ENCODE results near the gene DOCK8. TPM values are rescaled to one million over a fixed set of nuclear protein-coding genes. Genes with fewer than 3 reads are reported as not detected.
A peak's percentile ranks its signal among the peaks of the same experiment; 100 is the strongest.
"Not testable (repeated sequence)": the region's sequence is repeated elsewhere in the genome, so short reads cannot be mapped to it uniquely, and the experiment has no call there.

The DOCK8 gene
- total RNA-seq, 6 experiments from 2014 or later, result 5.8 to 20.5 (median 9.5) TPM

DNA sequence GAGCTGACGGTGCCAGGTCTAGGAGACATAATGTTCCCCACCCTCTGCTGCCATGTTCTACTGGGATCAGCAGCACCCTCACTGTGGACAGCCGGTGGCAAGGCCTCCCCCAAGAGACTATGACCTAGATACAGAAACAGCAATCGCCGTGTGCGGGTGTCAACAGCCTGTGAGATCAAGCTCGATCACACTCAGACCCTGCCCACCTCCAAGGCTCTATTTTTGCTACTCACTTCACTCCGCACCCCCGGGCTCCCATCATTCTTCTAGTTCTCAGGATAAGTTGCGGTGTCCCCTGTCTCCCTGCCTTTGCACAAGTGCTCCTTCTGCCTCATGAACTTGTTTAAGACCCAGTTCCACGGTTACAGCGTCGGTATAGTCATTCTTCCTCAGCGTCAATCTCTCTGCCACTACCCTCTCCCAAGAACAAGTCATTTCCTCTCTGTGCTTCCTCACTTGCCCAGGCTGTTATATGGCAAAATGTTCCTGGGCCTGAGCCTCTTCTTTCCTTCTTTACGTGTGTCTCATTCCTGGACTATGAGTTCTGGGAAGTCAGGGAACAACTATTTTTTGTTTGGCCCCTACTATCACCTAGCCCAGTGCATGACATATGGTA lies 5.4 kb upstream of the DOCK8 start:
- DNase-seq (no peak), ATAC-seq (peak in 3 of 4 donors; percentile 51 to 54 (median 52))
- Histone ChIP-seq H3K36me3 (no peaks in the 10 kb centered on the region), H3K27me3 (no peaks in the 10 kb centered on the region), H3K9me3 (no peaks in the 10 kb centered on the region), H3K4me1 (peaks cover 0 to 8% (median 0%) of the 10 kb centered on the region in 4 donors), H3K27ac (peak overlapping the region in 1 of 3 donors; percentile 22), H3K4me3 (no peak overlapping the region)
- intact Hi-C loops (cut with DNase I), result no loop called here
- TF ChIP-seq POLR2A (IDR thresholded peaks at IDR 0.05), result no peak
- TF ChIP-seq, protein P1, sequence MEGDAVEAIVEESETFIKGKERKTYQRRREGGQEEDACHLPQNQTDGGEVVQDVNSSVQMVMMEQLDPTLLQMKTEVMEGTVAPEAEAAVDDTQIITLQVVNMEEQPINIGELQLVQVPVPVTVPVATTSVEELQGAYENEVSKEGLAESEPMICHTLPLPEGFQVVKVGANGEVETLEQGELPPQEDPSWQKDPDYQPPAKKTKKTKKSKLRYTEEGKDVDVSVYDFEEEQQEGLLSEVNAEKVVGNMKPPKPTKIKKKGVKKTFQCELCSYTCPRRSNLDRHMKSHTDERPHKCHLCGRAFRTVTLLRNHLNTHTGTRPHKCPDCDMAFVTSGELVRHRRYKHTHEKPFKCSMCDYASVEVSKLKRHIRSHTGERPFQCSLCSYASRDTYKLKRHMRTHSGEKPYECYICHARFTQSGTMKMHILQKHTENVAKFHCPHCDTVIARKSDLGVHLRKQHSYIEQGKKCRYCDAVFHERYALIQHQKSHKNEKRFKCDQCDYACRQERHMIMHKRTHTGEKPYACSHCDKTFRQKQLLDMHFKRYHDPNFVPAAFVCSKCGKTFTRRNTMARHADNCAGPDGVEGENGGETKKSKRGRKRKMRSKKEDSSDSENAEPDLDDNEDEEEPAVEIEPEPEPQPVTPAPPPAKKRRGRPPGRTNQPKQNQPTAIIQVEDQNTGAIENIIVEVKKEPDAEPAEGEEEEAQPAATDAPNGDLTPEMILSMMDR (IDR thresholded peaks at IDR 0.05), result no peak
- 67% methylated on average over 9 of the region's 14 CpGs for WGBS (ENCODE audit: insufficient coverage, low coverage, low lambda C conversion rate, missing lambda C conversion rate)

DNA sequence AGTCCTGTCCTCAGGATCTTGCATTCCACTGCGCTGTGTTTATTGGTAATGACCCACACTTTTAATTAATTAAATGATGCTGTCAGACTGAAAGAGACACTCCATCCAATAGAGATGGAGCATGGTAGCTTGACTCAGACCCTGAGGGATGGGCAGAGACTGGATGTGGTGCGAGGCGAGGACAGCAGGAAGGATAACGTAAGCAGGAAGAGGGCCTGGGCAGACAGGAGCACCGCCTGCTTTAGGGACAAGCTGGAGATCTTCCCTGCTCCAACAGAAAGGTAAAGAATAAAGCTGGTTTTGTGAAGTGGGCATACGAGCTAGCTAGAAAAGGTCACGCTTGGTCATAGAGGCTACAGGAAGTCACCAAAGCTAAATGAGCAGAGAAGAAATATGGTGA lies 3.6 kb upstream of the DOCK8 start:
- peaks cover 0 to 15% of the 10 kb centered on the region in 2 donors for H3K27me3 ChIP-seq
- no peak for ATAC-seq
- no peak for TF ChIP-seq POLR2A (IDR thresholded peaks at IDR 0.05)
- TF ChIP-seq, protein P1 (IDR thresholded peaks at IDR 0.05), result no peak
- no peak overlapping the region for H3K4me3 ChIP-seq
- no peaks in the 10 kb centered on the region for H3K9me3 ChIP-seq
- 63% methylated on average over 7 of the region's 7 CpGs for WGBS (ENCODE audit: insufficient coverage, low coverage, low lambda C conversion rate, missing lambda C conversion rate)
- H3K4me1 ChIP-seq, result peaks cover 0 to 8% (median 0%) of the 10 kb centered on the region in 4 donors
- intact Hi-C loops (cut with DNase I), result no loop called here
- no peaks in the 10 kb centered on the region for H3K36me3 ChIP-seq
- peak overlapping the region in 2 of 3 donors; percentile 27 to 43 for H3K27ac ChIP-seq
- no peak for DNase-seq

DNA sequence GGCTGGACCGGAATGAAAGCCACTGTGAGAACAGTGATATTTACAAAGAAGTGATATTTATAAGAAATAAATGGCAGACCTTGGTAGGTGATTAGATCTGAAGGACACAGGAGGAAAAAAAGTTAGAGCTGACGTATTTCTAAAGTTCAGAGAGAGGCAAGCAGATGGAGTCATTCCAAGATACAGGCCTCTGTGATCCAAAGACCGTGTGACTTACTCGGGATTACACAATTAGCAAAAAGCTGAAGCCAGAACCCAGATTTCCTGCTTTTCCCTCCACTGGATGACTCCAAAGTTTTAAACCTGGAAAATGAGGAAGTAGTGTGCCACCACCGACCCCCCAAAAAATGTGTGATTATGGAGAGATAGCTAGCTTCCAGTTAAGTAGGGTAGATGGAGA lies 3.1 kb upstream of the DOCK8 start:
- intact Hi-C loops (cut with DNase I), result no loop called here
- ATAC-seq (peak in 3 of 4 donors; percentile 34 to 65 (median 56)), DNase-seq (peak in 1 of 3 donors; percentile 57)
- no peaks in the 10 kb centered on the region for H3K36me3 ChIP-seq
- H3K27ac ChIP-seq, result peak overlapping the region in 2 of 3 donors; percentile 45
- WGBS (ENCODE audit: insufficient coverage, low coverage, low lambda C conversion rate, missing lambda C conversion rate), result 15% methylated on average over 5 of the region's 5 CpGs
- H3K4me1 ChIP-seq, result peaks cover 0 to 8% (median 0%) of the 10 kb centered on the region in 4 donors
- TF ChIP-seq, protein P1 (IDR thresholded peaks at IDR 0.05), result no peak
- peaks cover 0 to 15% of the 10 kb centered on the region in 2 donors for H3K27me3 ChIP-seq
- H3K4me3 ChIP-seq, result no peak overlapping the region
- H3K9me3 ChIP-seq, result no peaks in the 10 kb centered on the region

DNA sequence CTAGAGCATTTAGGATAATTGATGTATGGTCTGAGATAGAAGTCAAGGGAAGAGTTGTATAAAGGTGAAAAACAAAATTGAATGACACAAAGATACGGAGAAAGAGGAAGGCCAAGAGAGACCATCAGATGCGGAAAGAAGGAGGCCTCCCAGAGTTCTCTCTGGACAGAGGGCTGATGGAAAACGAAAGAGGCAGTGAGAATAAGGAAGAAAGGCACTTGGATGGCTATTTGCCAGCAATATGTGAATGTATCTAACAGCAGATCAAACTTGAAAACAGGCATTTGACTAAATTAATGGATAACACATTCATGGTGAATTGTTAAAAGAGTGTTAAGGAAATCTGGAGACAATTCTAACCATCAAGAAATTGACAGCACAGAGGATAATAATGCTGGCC lies 2.4 kb upstream of the DOCK8 start:
- WGBS (ENCODE audit: insufficient coverage, low coverage, low lambda C conversion rate, missing lambda C conversion rate), result no CpG with 5 or more reads among the region's 3 CpGs
- Histone ChIP-seq H3K4me1 (peaks cover 0 to 10% (median 0%) of the 10 kb centered on the region in 4 donors), H3K27me3 (peaks cover 0 to 15% of the 10 kb centered on the region in 2 donors), H3K4me3 (no peak overlapping the region), H3K9me3 (no peaks in the 10 kb centered on the region), H3K27ac (peak overlapping the region in 2 of 3 donors; percentile 45), H3K36me3 (no peaks in the 10 kb centered on the region)
- DNase-seq (no peak), ATAC-seq (peak in 2 of 4 donors; percentile 5 to 13)
- intact Hi-C loops (cut with DNase I), result no loop called here
- TF ChIP-seq POLR2A (IDR thresholded peaks at IDR 0.05), result no peak
- TF ChIP-seq, protein P1 (IDR thresholded peaks at IDR 0.05), result no peak

DNA sequence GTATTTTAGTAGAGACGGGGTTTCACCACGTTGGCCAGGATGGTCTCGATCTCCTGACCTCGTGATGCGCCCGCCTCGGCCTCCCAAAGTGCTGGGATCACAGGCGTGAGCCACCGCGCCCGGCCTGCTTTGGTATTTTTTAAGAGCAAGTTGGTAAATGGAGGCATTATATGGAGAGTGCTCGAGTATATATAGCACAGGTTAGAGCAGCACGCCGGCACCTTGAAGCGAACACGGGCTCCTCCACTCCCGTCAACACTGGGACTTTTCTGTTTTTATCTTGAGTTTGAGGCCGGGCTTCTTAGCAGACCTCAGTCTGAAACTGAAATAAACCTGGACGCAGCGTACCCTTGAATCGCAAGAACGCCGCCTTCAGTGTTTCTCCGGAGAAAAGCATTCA lies 764 bp upstream of the DOCK8 start:
- Histone ChIP-seq H3K4me1 (peaks cover 0 to 20% (median 0%) of the 10 kb centered on the region in 4 donors), H3K27ac (peak overlapping the region in 2 of 3 donors; percentile 24 to 66), H3K27me3 (peaks cover 0 to 15% of the 10 kb centered on the region in 2 donors), H3K4me3 (peak overlapping the region in 2 of 3 donors; percentile 50 to 51)
- intact Hi-C loops (cut with DNase I); H3K9me3 ChIP-seq; DNase-seq; ATAC-seq; H3K36me3 ChIP-seq: not testable (repeated sequence)
- WGBS (ENCODE audit: insufficient coverage, low coverage, low lambda C conversion rate, missing lambda C conversion rate), result 84% methylated on average over 9 of the region's 24 CpGs
